Activated T-cell treated with anti-CD3 and anti-CD28 coated beads, Interleukin-2, amount 50 U/mL, for 4 hours (primary cell): ENCODE measurements around the gene CRACR2A. TPM values are rescaled to one million over a fixed set of nuclear protein-coding genes. Genes with fewer than 3 reads are reported as not detected.

ENCODE experiments used
- ATAC-seq, 2 donors: fragments of 200-7000 bp; cut with Tn5 transposase; one replicate each; pipeline ENCODE4 v1.10.0; 2021
- DNase-seq: peaks from one replicate; pipeline ENCODE4 v3.0.0-alpha.2; 2020
- H3K27me3 Mint-ChIP-seq: one replicate; pipeline ENCODE4 v1.8.0; 2021; ENCODE audit warnings: low read depth, mixed read lengths
- H3K36me3 Mint-ChIP-seq: one replicate; pipeline ENCODE4 v1.8.0; 2022; ENCODE audit warnings: mixed read lengths; ENCODE audit not compliant: insufficient read depth
- H3K4me1 Mint-ChIP-seq: one replicate; pipeline ENCODE4 v1.8.0; 2021; ENCODE audit warnings: low read depth, mixed read lengths
- H3K4me3 Mint-ChIP-seq: one replicate; pipeline ENCODE4 v1.8.0; 2021; ENCODE audit warnings: mild to moderate bottlenecking, moderate library complexity, mixed read lengths
- H3K9me3 Mint-ChIP-seq: one replicate; pipeline ENCODE4 v1.8.0; 2021; ENCODE audit warnings: mixed read lengths
- total RNA-seq, 3 donors: library from RNA; stranded (reverse); gene quantifications; one replicate each; pipeline ENCODE4 v1.2.1, GENCODE V29; 2021

Gene CRACR2A
- total RNA-seq, 3 donors from 2014 or later: 31.8 to 48.0 (median 46.2) TPM

- Mint-ChIP-seq H3K27me3 (peaks cover 1% of the 10 kb centered on the region), H3K4me1 (peaks cover 3% of the 10 kb centered on the region), H3K36me3 (peaks cover 26% of the 10 kb centered on the region), H3K4me3 (no peak overlapping the region), H3K9me3 (peaks cover 13% of the 10 kb centered on the region)
- no peak for ATAC-seq
- no peak for DNase-seq
Observed at GRCh38 chr12:3607039-3607720, 145.7 kb downstream of the CRACR2A start.

- Mint-ChIP-seq H3K4me1 (peaks cover 3% of the 10 kb centered on the region), H3K9me3 (peaks cover 13% of the 10 kb centered on the region), H3K4me3 (no peak overlapping the region), H3K27me3 (peaks cover 1% of the 10 kb centered on the region), H3K36me3 (peaks cover 17% of the 10 kb centered on the region)
- ATAC-seq (no peak), DNase-seq (no peak)
Observed at GRCh38 chr12:3606128-3606527, 146.8 kb downstream of the CRACR2A start.

DNA sequence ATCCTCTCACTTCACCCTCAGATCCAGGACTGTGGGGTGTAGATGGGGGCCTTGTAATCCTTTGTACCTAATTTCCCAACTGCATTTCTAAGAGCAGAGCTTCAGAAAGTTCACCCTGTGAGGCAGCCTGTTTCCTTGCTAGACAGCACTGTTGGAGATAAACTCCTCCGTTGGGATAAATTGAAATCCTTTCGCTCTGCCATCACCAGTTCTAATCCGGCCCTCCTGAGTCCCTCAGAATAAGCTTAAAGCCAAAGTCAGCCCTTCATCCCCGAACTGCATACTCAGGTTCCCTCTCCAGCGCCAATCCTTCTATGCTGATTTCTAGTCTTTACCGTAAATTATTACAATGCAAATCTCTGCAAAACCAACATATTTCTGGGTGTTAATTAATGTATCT lies 147.2 kb downstream of the CRACR2A start:
- peaks cover 13% of the 10 kb centered on the region for H3K9me3 Mint-ChIP-seq
- peaks cover 1% of the 10 kb centered on the region for H3K27me3 Mint-ChIP-seq
- no peak overlapping the region for H3K4me3 Mint-ChIP-seq
- peaks cover 3% of the 10 kb centered on the region for H3K4me1 Mint-ChIP-seq
- DNase-seq (no peak), ATAC-seq (no peak)
- peaks cover 17% of the 10 kb centered on the region for H3K36me3 Mint-ChIP-seq

GRCh38 chr12:3604748-3605586 lies 147.9 kb downstream of the CRACR2A start:
- ATAC-seq (no peak), DNase-seq (no peak)
- peaks cover 1% of the 10 kb centered on the region for H3K27me3 Mint-ChIP-seq
- no peak overlapping the region for H3K4me3 Mint-ChIP-seq
- peaks cover 3% of the 10 kb centered on the region for H3K4me1 Mint-ChIP-seq
- peaks cover 12% of the 10 kb centered on the region for H3K36me3 Mint-ChIP-seq
- H3K9me3 Mint-ChIP-seq: peaks cover 9% of the 10 kb centered on the region

DNA sequence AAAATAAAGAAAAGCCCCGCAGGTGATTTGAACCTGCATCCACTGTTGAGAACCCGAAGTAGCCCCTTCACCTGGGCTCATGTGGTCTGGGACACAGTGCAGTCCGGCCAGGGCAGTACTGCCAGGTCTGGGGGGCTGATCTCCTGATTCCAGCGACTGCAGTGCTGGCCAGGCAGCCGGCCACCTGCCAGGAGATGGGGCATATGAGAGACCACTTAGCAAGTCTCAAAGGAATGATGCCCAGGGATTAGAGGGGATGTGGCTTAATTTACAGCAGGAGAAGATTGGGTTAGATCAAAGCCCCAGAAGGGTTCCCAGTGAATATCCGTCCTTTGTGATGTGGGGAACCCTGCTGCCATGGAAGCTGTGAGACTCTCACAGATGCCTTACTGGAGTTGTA lies 148.6 kb downstream of the CRACR2A start:
- H3K36me3 Mint-ChIP-seq: peaks cover 5% of the 10 kb centered on the region
- peaks cover 1% of the 10 kb centered on the region for H3K27me3 Mint-ChIP-seq
- DNase-seq: no peak
- H3K4me3 Mint-ChIP-seq: no peak overlapping the region
- peaks cover 3% of the 10 kb centered on the region for H3K9me3 Mint-ChIP-seq
- ATAC-seq: no peak
- H3K4me1 Mint-ChIP-seq: peaks cover 3% of the 10 kb centered on the region

- peaks cover 1% of the 10 kb centered on the region for H3K27me3 Mint-ChIP-seq
- no peak for DNase-seq
- no peaks in the 10 kb centered on the region for H3K36me3 Mint-ChIP-seq
- no peak overlapping the region for H3K4me3 Mint-ChIP-seq
- H3K4me1 Mint-ChIP-seq: no peaks in the 10 kb centered on the region
- no peaks in the 10 kb centered on the region for H3K9me3 Mint-ChIP-seq
- ATAC-seq: no peak
Observed at GRCh38 chr12:3603576-3603975, 149.3 kb downstream of the CRACR2A start.

- no peaks in the 10 kb centered on the region for H3K4me1 Mint-ChIP-seq
- peaks cover 1% of the 10 kb centered on the region for H3K27me3 Mint-ChIP-seq
- no peaks in the 10 kb centered on the region for H3K9me3 Mint-ChIP-seq
- no peak overlapping the region for H3K4me3 Mint-ChIP-seq
- no peak for ATAC-seq
- DNase-seq: no peak
- H3K36me3 Mint-ChIP-seq: no peaks in the 10 kb centered on the region
Observed at GRCh38 chr12:3602488-3602887, 150.4 kb downstream of the CRACR2A start.

- H3K9me3 Mint-ChIP-seq: no peaks in the 10 kb centered on the region
- no peaks in the 10 kb centered on the region for H3K4me1 Mint-ChIP-seq
- H3K36me3 Mint-ChIP-seq: no peaks in the 10 kb centered on the region
- DNase-seq (no peak), ATAC-seq (no peak)
- H3K27me3 Mint-ChIP-seq: peaks cover 1% of the 10 kb centered on the region
- H3K4me3 Mint-ChIP-seq: no peak overlapping the region
Observed at GRCh38 chr12:3601461-3602150, 151.3 kb downstream of the CRACR2A start.

GRCh38 chr12:3600951-3601350 lies 152.0 kb downstream of the CRACR2A start:
- ATAC-seq (no peak), DNase-seq (no peak)
- Mint-ChIP-seq H3K4me1 (no peaks in the 10 kb centered on the region), H3K4me3 (no peak overlapping the region), H3K9me3 (no peaks in the 10 kb centered on the region), H3K36me3 (no peaks in the 10 kb centered on the region), H3K27me3 (peaks cover 1% of the 10 kb centered on the region)

- ATAC-seq: no peak
- H3K9me3 Mint-ChIP-seq: no peaks in the 10 kb centered on the region
- peaks cover 1% of the 10 kb centered on the region for H3K27me3 Mint-ChIP-seq
- H3K4me1 Mint-ChIP-seq: no peaks in the 10 kb centered on the region
- H3K4me3 Mint-ChIP-seq: no peak overlapping the region
- DNase-seq: no peak
- H3K36me3 Mint-ChIP-seq: no peaks in the 10 kb centered on the region
Observed at GRCh38 chr12:3600039-3600720, 152.7 kb downstream of the CRACR2A start.

- H3K4me3 Mint-ChIP-seq: no peak overlapping the region
- H3K4me1 Mint-ChIP-seq: no peaks in the 10 kb centered on the region
- no peak for DNase-seq
- no peaks in the 10 kb centered on the region for H3K9me3 Mint-ChIP-seq
- H3K27me3 Mint-ChIP-seq: peaks cover 1% of the 10 kb centered on the region
- no peak for ATAC-seq
- no peaks in the 10 kb centered on the region for H3K36me3 Mint-ChIP-seq
Observed at GRCh38 chr12:3598896-3599860, 153.7 kb downstream of the CRACR2A start.

- Mint-ChIP-seq H3K4me3 (no peak overlapping the region), H3K27me3 (peaks cover 3% of the 10 kb centered on the region), H3K36me3 (no peaks in the 10 kb centered on the region), H3K4me1 (no peaks in the 10 kb centered on the region), H3K9me3 (no peaks in the 10 kb centered on the region)
- DNase-seq: no peak
- no peak for ATAC-seq
Observed at GRCh38 chr12:3597526-3598210, 155.2 kb downstream of the CRACR2A start.
